B cell (primary cell): Measurements from ENCODE around the gene COL9A3. TPM values are rescaled to one million over a fixed set of nuclear protein-coding genes. Genes with fewer than 3 reads are reported as not detected.

ENCODE experiments used
- ATAC-seq: fragments of 200-7000 bp; cut with Tn5 transposase; one replicate; pipeline ENCODE4 v1.10.0; 2021; ENCODE audit warnings: low read depth, mild to moderate bottlenecking, moderate number of reproducible peaks, moderate library complexity
- CTCF ChIA-PET: fragments of 350-600 bp; sonication (Branson Sonifier 250); formaldehyde crosslinking; loops from one replicate; lab custom pipeline; 2021; ENCODE audit warnings: antibody characterized with exemption, inconsistent platforms; lab: Charles Lee
- POLR2A ChIA-PET: fragments of 350-600 bp; sonication (Branson Sonifier 250); formaldehyde crosslinking; loops from one replicate; lab custom pipeline; 2021; ENCODE audit warnings: antibody characterized with exemption; lab: Charles Lee
- DNase-seq: peaks from one replicate; pipeline ENCODE4 v3.0.0; 2013
- H2AFZ ChIP-seq: 2 replicates; pipeline ENCODE4 v1.6.1; 2012; ENCODE audit warnings: mild to moderate bottlenecking, low read depth, low read length; ENCODE audit not compliant: insufficient read depth, poor library complexity, severe bottlenecking
- H3K27ac ChIP-seq, 2 donors: 1 replicate in 1 of 2; 2 replicates in 1 of 2; pipeline ENCODE4 v1.5.1; 2012 to 2013; ENCODE audit warnings: low read length in 2 of 2, mild to moderate bottlenecking in 2 of 2, moderate library complexity in 1 of 2
- H3K27me3 ChIP-seq, 4 experiments: fragments of 200-600 bp in 1 of 4; sonication (generic) in 1 of 4; replicated peaks in 1 of 4; 1 replicate in 2 of 4; 2 replicates in 2 of 4; pipeline versions ENCODE4 v1.6.1 to v1.7.0; 2013 to 2016; ENCODE audit warnings: low read length in 3 of 4, mild to moderate bottlenecking in 2 of 4, mixed read lengths in 1 of 4, moderate library complexity in 1 of 4; ENCODE audit not compliant: insufficient read depth in 4 of 4, control insufficient read depth in 3 of 4; ENCODE audit errors: control extremely low read depth in 1 of 4
- H3K36me3 ChIP-seq, 2 experiments: replicated peaks in 1 of 2; 1 replicate in 1 of 2; 2 replicates in 1 of 2; pipeline versions ENCODE4 v1.6.1 to v1.7.1; 2013; ENCODE audit warnings: low read length in 1 of 2; ENCODE audit not compliant: insufficient read depth in 2 of 2, control insufficient read depth in 1 of 2; ENCODE audit errors: control extremely low read depth in 1 of 2, extremely low read depth in 1 of 2
- H3K4me1 ChIP-seq, 2 donors: fragments of 200-600 bp in 1 of 2; sonication (generic) in 1 of 2; 1 replicate in 1 of 2; 2 replicates in 1 of 2; pipeline versions ENCODE4 v1.5.1 to v1.6.1; 2013 to 2017; ENCODE audit warnings: low read length in 2 of 2; ENCODE audit not compliant: control insufficient read depth in 2 of 2, insufficient read depth in 2 of 2
- H3K4me2 ChIP-seq: replicated peaks from 2 replicates; pipeline ENCODE3; 2012; ENCODE audit warnings: mild to moderate bottlenecking, low read depth, low read length; ENCODE audit not compliant: poor library complexity, severe bottlenecking
- H3K4me3 ChIP-seq, 5 experiments: fragments of 200-600 bp in 1 of 5; sonication (generic) in 1 of 5; 1 replicate in 3 of 5; 2 replicates in 2 of 5; pipeline versions ENCODE4 v1.5.1 to v1.7.0; 2011 to 2016; ENCODE audit warnings: low read length in 4 of 5, mild to moderate bottlenecking in 4 of 5, low read depth in 2 of 5, control low read depth in 1 of 5, moderate library complexity in 1 of 5; ENCODE audit not compliant: insufficient read depth in 1 of 5; ENCODE audit errors: control extremely low read depth in 1 of 5, extremely low read depth in 1 of 5
- H3K79me2 ChIP-seq: fragments of 200-600 bp; sonication (generic); one replicate; pipeline ENCODE4 v1.6.0; 2016; ENCODE audit warnings: low read length; ENCODE audit not compliant: control insufficient read depth, insufficient read depth
- H3K9ac ChIP-seq: fragments of 200-600 bp; sonication (generic); 2 replicates; pipeline ENCODE4 v1.6.1; 2017; ENCODE audit warnings: mild to moderate bottlenecking, low read length, moderate library complexity
- H3K9me3 ChIP-seq, 3 donors: one replicate each; pipeline versions ENCODE4 v1.6.1 to v1.7.1; 2013; ENCODE audit warnings: low read length in 2 of 3; ENCODE audit not compliant: control insufficient read depth in 2 of 3, insufficient read depth in 1 of 3; ENCODE audit errors: control extremely low read depth in 1 of 3
- H4K20me1 ChIP-seq: 2 replicates; pipeline ENCODE4 v1.6.0; 2012; ENCODE audit warnings: mild to moderate bottlenecking, low read length; ENCODE audit not compliant: insufficient read depth, control insufficient read depth, poor library complexity, severe bottlenecking
- H3K27ac Mint-ChIP-seq: one replicate; pipeline ENCODE4 v1.8.0; 2021; ENCODE audit warnings: mixed read lengths
- H3K27me3 Mint-ChIP-seq: one replicate; pipeline ENCODE4 v1.8.0; 2021; ENCODE audit warnings: mixed read lengths
- H3K4me1 Mint-ChIP-seq: one replicate; pipeline ENCODE4 v1.8.0; 2021; ENCODE audit warnings: mixed read lengths
- H3K4me3 Mint-ChIP-seq: one replicate; pipeline ENCODE4 v1.8.0; 2021; ENCODE audit warnings: mixed read lengths
- H3K9me3 Mint-ChIP-seq: one replicate; pipeline ENCODE4 v1.8.0; 2022; ENCODE audit warnings: mixed read lengths; ENCODE audit not compliant: insufficient read depth
- EZH2 ChIP-seq: IDR thresholded peaks from 2 replicates; pipeline ENCODE4 v1.6.1; 2012; ENCODE audit warnings: borderline replicate concordance, low read depth, mild to moderate bottlenecking, moderate library complexity, low read length; ENCODE audit not compliant: insufficient read depth, poor library complexity, severe bottlenecking
- WGBS: methylation state at CpG from one replicate; pipeline ENCODE4 v1.1.5; 2013; ENCODE audit warnings: missing lambda C conversion rate; ENCODE audit not compliant: insufficient coverage; 5-methylcytosine and 5-hydroxymethylcytosine counted together
- intact Hi-C: fragments of 100-400 bp; cut with micrococcal nuclease; formaldehyde crosslinking; loops from one replicate; pipeline ENCODE4 v1.10.0; 2022
- polyA plus RNA-seq: library from polyadenylated mRNA; depleted of rRNA; stranded (reverse); fragments of >200 nt; gene quantifications from 2 replicates; pipeline ENCODE4 v1.2.3, GENCODE V29; 2012
- total RNA-seq, 2 donors: library from RNA; stranded (reverse); fragments of 120-200 nt in 1 of 2; gene quantifications; 1 replicate in 1 of 2; 2 replicates in 1 of 2; pipeline versions ENCODE4 v1.2.3 to v1.2.4, GENCODE V29; 2013 to 2022
- TF ChIP-seq, protein P1 (sequence below): fragments of 200-600 bp; IDR thresholded peaks from one replicate; pipeline ENCODE4 v1.8.0; 2022; ENCODE audit warnings: antibody characterized with exemption, mild to moderate bottlenecking

The COL9A3 gene
- total and polyA plus RNA-seq, 2 donors (not counting 1 experiment from before 2014, with no cell fraction given): 10.7 to 96.3 TPM

DNA sequence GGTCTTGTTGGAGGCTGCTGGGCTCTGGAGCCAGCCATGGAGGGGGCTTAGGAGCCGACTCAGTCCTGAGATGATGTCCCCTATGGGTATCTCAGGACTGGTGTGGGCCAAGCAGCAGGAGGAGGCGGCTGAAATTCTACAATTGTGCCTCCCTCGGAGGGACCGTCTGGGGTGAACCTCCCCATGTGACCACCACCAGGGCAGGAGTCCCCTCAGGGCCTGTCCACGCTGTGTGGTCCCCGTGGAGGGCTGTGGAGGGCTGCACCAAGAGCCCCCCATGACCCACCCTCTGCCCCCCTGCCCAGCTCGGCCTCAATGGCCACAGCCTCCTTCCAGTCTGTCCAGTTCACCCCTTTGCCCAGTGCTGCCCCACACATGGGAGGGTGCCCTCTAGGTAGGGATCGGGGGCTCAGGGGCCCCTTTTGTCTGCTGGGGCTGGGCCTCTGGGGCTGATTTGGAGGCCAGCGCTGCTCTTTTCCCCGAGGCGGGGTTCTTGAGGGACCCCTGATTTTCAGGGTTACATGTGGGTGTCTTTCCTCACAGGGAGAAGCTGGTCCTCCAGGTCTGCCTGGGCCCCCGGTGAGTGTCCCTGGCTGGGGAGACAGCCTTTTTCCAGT, 1.2 kb downstream of the COL9A3 start:
- peaks cover 0 to 5% of the 10 kb centered on the region in 2 experiments for H3K36me3 ChIP-seq
- H3K9me3 ChIP-seq: peaks cover 0 to 24% (median 0%) of the 10 kb centered on the region in 3 donors
- peaks cover 0 to 51% (median 30%) of the 10 kb centered on the region in 4 experiments for H3K27me3 ChIP-seq
- Mint-ChIP-seq H3K27me3 (peaks cover 17% of the 10 kb centered on the region), H3K27ac (no peak overlapping the region), H3K4me3 (peak overlapping the region; percentile 37), H3K9me3 (no peaks in the 10 kb centered on the region), H3K4me1 (peaks cover 18% of the 10 kb centered on the region)
- ATAC-seq (no peak), DNase-seq (no peak)
- H3K4me3 ChIP-seq: no peak overlapping the region
- WGBS: 78% methylated on average over 8 of the region's 12 CpGs
- no peak overlapping the region for H3K9ac ChIP-seq
- H3K4me1 ChIP-seq: peaks cover 12 to 13% of the 10 kb centered on the region in 2 donors
- TF ChIP-seq EZH2: no peak
- TF ChIP-seq, protein P1, sequence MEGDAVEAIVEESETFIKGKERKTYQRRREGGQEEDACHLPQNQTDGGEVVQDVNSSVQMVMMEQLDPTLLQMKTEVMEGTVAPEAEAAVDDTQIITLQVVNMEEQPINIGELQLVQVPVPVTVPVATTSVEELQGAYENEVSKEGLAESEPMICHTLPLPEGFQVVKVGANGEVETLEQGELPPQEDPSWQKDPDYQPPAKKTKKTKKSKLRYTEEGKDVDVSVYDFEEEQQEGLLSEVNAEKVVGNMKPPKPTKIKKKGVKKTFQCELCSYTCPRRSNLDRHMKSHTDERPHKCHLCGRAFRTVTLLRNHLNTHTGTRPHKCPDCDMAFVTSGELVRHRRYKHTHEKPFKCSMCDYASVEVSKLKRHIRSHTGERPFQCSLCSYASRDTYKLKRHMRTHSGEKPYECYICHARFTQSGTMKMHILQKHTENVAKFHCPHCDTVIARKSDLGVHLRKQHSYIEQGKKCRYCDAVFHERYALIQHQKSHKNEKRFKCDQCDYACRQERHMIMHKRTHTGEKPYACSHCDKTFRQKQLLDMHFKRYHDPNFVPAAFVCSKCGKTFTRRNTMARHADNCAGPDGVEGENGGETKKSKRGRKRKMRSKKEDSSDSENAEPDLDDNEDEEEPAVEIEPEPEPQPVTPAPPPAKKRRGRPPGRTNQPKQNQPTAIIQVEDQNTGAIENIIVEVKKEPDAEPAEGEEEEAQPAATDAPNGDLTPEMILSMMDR: no peak
- no peak overlapping the region for H3K27ac ChIP-seq
- no peaks in the 10 kb centered on the region for H3K79me2 ChIP-seq
- peaks cover 29% of the 10 kb centered on the region for H4K20me1 ChIP-seq
- H3K4me2 ChIP-seq: no peak overlapping the region
- CTCF ChIA-PET: no interaction called here
- POLR2A ChIA-PET: no interaction called here
- H2AFZ ChIP-seq: no peak overlapping the region
- intact Hi-C loops: no loop called here
